Stimulated activated naive B cell treated with anti-CD40 and anti-IgM and Interleukin-4, amounts not matched to agents 10 μg/mL and 1 μg/mL and 100 μg/mL, for 72 hours (primary cell): ENCODE data around the gene KIF18B.

ENCODE experiments used
- ATAC-seq, 2 donors: fragments of 150-1000 bp; cut with Tn5 transposase; replicated peaks; 2 replicates each; pipeline ENCODE4 v1.10.0; 2021; ENCODE audit warnings: moderate library complexity in 1 of 2
- DNase-seq: peaks from one replicate; pipeline ENCODE4 v3.0.0; 2021
- H3K27ac Mint-ChIP-seq: one replicate; pipeline ENCODE4 v1.8.0; 2022; ENCODE audit warnings: mild to moderate bottlenecking, mixed read lengths
- H3K27me3 Mint-ChIP-seq, 2 donors: one replicate each; pipeline ENCODE4 v1.8.0; 2022; ENCODE audit warnings: mixed read lengths in 2 of 2
- H3K36me3 Mint-ChIP-seq, 2 donors: one replicate each; pipeline ENCODE4 v1.8.0; 2022; ENCODE audit warnings: mixed read lengths in 2 of 2, mild to moderate bottlenecking in 1 of 2
- H3K4me1 Mint-ChIP-seq, 2 donors: one replicate each; pipeline ENCODE4 v1.8.0; 2022; ENCODE audit warnings: mixed read lengths in 2 of 2, mild to moderate bottlenecking in 1 of 2
- H3K4me3 Mint-ChIP-seq, 2 donors: one replicate each; pipeline ENCODE4 v1.8.0; 2022; ENCODE audit warnings: mild to moderate bottlenecking in 2 of 2, mixed read lengths in 2 of 2, moderate library complexity in 1 of 2
- H3K9me3 Mint-ChIP-seq, 2 donors: one replicate each; pipeline ENCODE4 v1.8.0; 2022; ENCODE audit warnings: mixed read lengths in 2 of 2, mild to moderate bottlenecking in 1 of 2

Gene KIF18B

GRCh38 chr17:44903012-44903685, 44.4 kb downstream of the KIF18B start:
- H3K4me1 Mint-ChIP-seq, result peaks cover 9 to 19% of the 10 kb centered on the region in 2 donors
- H3K27me3 Mint-ChIP-seq, result peaks cover 5 to 34% of the 10 kb centered on the region in 2 donors

DNA sequence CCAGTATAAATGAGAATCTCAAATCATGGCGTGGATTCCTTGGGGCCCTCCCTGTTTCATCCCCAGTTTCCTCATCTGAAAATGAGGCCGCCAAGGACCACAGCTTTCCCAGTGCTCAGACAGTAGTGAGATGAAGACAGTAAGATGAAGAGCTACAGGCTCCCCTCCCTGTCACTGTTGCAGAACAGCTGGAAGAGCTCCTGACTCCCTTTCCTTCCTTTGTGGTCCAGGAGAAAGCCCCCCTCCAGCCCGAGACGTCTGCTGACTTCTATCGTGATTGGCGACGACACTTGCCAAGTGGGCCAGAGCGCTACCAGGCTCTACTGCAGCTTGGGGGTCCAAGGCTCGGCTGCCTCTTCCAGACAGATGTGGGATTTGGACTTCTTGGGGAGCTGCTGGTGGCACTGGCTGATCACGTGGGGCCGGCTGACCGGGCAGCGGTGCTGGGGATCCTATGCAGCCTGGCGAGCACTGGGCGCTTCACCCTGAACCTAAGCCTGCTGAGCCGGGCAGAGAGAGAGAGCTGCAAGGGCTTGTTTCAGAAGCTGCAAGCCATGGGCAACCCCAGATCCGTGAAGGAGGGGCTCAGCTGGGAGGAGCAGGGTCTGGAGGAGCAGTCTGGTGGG, 45.3 kb downstream of the KIF18B start:
- ATAC-seq (no peak), DNase-seq (no peak)
- no peak overlapping the region for H3K4me3 Mint-ChIP-seq
- H3K4me1 Mint-ChIP-seq, result peaks cover 9 to 20% of the 10 kb centered on the region in 2 donors
- no peaks in the 10 kb centered on the region for H3K9me3 Mint-ChIP-seq
- no peak overlapping the region for H3K27ac Mint-ChIP-seq
- H3K27me3 Mint-ChIP-seq, result peaks cover 5 to 34% of the 10 kb centered on the region in 2 donors
- H3K36me3 Mint-ChIP-seq, result peaks cover 3 to 11% of the 10 kb centered on the region in 2 donors

More at GRCh38 chr17:44903012-44903685, 44.4 kb downstream of the KIF18B start:
- DNase-seq, result no peak
- Mint-ChIP-seq H3K4me3 (no peak overlapping the region), H3K27ac (no peak overlapping the region), H3K36me3 (peaks cover 3 to 11% of the 10 kb centered on the region in 2 donors), H3K9me3 (no peaks in the 10 kb centered on the region)
- ATAC-seq, result no peak

- DNase-seq, result no peak
- H3K9me3 Mint-ChIP-seq, result no peaks in the 10 kb centered on the region
- no peak overlapping the region for H3K4me3 Mint-ChIP-seq
- peaks cover 3 to 11% of the 10 kb centered on the region in 2 donors for H3K36me3 Mint-ChIP-seq
- peaks cover 9 to 24% of the 10 kb centered on the region in 2 donors for H3K4me1 Mint-ChIP-seq
- H3K27ac Mint-ChIP-seq, result no peak overlapping the region
- no peak for ATAC-seq
- H3K27me3 Mint-ChIP-seq, result peaks cover 4 to 32% of the 10 kb centered on the region in 2 donors
Measured at GRCh38 chr17:44901411-44901921, 46.1 kb downstream of the KIF18B start.

- DNase-seq (no peak), ATAC-seq (no peak)
- peaks cover 0 to 26% of the 10 kb centered on the region in 2 donors for H3K27me3 Mint-ChIP-seq
- H3K27ac Mint-ChIP-seq, result no peak overlapping the region
- peaks cover 11 to 27% of the 10 kb centered on the region in 2 donors for H3K4me1 Mint-ChIP-seq
- H3K36me3 Mint-ChIP-seq, result peaks cover 7 to 15% of the 10 kb centered on the region in 2 donors
- H3K9me3 Mint-ChIP-seq, result no peaks in the 10 kb centered on the region
- H3K4me3 Mint-ChIP-seq, result no peak overlapping the region
Measured at GRCh38 chr17:44900894-44901293, 46.7 kb downstream of the KIF18B start.

DNA sequence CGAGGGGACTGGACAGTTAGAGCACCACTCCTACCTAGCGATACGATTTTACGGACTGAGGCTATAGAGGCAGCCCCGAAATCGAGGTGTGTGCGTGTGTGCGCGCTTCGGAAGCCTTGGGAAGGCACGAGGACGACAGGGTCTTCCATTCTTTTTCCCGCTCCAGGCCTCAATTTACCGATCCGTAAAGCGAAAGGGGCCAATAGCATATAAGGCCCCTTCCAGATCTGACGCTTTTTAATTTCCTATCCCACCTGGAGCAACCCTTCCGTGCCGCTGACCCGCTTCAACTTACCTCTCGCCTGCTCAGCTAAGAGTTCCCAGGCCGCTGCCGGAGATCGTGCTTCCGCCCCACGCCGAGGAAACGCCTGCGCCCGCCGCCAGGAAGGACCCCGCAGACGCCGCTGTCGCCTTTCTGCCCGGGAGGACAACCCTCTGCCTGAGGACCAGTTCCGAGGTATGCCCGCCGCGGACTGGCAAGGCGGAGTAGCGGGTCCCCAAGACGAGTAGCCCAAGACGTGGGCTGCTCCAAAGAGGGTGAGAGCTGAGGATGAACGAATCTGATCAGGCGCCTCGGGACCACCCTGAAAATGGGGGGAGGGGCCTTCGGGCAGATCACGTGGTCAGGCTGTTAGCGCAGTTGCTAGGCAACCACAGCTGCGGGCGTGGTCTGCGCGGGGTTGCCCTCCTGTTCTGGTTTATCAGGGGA, 48.3 kb downstream of the KIF18B start, which contains the start of gene EFTUD2:
EFTUD2 (minus strand) TSS at position 372 of the 709 bp plus-strand sequence. CDS start 4,924 bp downstream, outside the sequence.
- Mint-ChIP-seq H3K27ac (peak within 1 kb of the TSS; percentile 100), H3K27me3 (peaks cover 0 to 16% of the 10 kb centered on the region in 2 donors), H3K9me3 (no peaks in the 10 kb centered on the region), H3K36me3 (peaks cover 15 to 23% of the 10 kb centered on the region in 2 donors), H3K4me1 (peaks cover 15 to 33% of the 10 kb centered on the region in 2 donors), H3K4me3 (peak within 1 kb of the TSS; percentile 86 to 87)
- ATAC-seq (peak; percentile 89 to 94), DNase-seq (peak; percentile 90)

- peaks cover 15 to 23% of the 10 kb centered on the region in 2 donors for H3K36me3 Mint-ChIP-seq
- DNase-seq (no peak), ATAC-seq (no peak)
- H3K27ac Mint-ChIP-seq, result peak overlapping the region; percentile 100
- peaks cover 0 to 16% of the 10 kb centered on the region in 2 donors for H3K27me3 Mint-ChIP-seq
- peak overlapping the region; percentile 86 to 87 for H3K4me3 Mint-ChIP-seq
- H3K4me1 Mint-ChIP-seq, result peaks cover 15 to 33% of the 10 kb centered on the region in 2 donors
- H3K9me3 Mint-ChIP-seq, result no peaks in the 10 kb centered on the region
Measured at GRCh38 chr17:44898768-44899073, 48.9 kb downstream of the KIF18B start.

DNA sequence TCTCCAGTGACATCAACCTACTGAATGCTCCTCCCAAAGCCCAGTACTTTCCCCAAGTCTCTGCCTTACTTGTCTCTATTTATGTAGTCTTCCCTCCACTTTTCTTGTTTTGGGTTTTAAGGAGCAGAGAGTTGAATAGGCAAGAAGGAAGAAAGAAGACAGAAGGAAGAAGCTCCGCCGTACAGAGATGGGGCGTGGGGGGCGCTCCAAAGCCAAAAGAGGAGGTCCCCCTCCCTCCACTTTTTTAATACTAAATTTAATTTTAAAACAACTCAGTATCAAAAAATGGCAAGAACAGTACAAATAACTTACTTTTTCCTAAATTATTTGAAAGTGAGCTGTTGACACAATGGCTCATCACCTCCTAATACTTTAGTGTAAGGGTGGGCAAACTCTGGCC, 52.9 kb downstream of the KIF18B start:
- H3K27me3 Mint-ChIP-seq, result no peaks in the 10 kb centered on the region
- no peak overlapping the region for H3K4me3 Mint-ChIP-seq
- H3K36me3 Mint-ChIP-seq, result peaks cover 19 to 22% of the 10 kb centered on the region in 2 donors
- H3K4me1 Mint-ChIP-seq, result peaks cover 17 to 24% of the 10 kb centered on the region in 2 donors
- ATAC-seq (no peak), DNase-seq (no peak)
- no peak overlapping the region for H3K27ac Mint-ChIP-seq
- H3K9me3 Mint-ChIP-seq, result no peaks in the 10 kb centered on the region

DNA sequence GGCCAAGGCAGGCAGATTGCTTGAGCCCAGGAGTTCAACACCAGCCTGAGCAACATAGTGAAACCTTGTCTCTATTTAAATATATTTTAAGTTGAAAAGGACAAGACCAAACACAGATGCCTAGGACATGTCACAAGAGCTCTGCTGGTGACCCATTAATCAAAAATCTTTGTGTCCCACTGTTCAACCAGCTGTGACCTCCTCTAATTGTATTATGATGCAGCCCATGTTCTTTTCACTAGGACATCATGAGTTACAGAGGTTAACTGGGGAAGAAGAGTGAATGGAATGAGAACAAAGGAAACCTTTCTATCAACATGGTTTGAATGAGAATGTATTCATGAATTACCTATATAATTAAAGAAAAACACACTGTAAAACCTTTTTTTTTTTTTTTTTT, 55.3 kb downstream of the KIF18B start:
- no peak for ATAC-seq
- Mint-ChIP-seq H3K9me3 (no peaks in the 10 kb centered on the region), H3K27me3 (no peaks in the 10 kb centered on the region), H3K4me3 (no peak overlapping the region), H3K36me3 (peaks cover 18 to 19% of the 10 kb centered on the region in 2 donors), H3K4me1 (peaks cover 11 to 13% of the 10 kb centered on the region in 2 donors), H3K27ac (no peak overlapping the region)
- DNase-seq, result no peak

GRCh38 chr17:44889003-44889402, 58.6 kb downstream of the KIF18B start:
- H3K27me3 Mint-ChIP-seq, result no peaks in the 10 kb centered on the region
- H3K36me3 Mint-ChIP-seq, result peaks cover 19 to 24% of the 10 kb centered on the region in 2 donors
- H3K27ac Mint-ChIP-seq, result no peak overlapping the region

GRCh38 chr17:44887971-44888954, 59.3 kb downstream of the KIF18B start:
- Mint-ChIP-seq H3K27ac (no peak overlapping the region), H3K27me3 (no peaks in the 10 kb centered on the region), H3K36me3 (peaks cover 22 to 29% of the 10 kb centered on the region in 2 donors), H3K4me1 (peaks cover 6 to 7% of the 10 kb centered on the region in 2 donors), H3K9me3 (no peaks in the 10 kb centered on the region), H3K4me3 (no peak overlapping the region)
- ATAC-seq (peak; percentile 47 to 54), DNase-seq (no peak)

More at GRCh38 chr17:44889003-44889402, 58.6 kb downstream of the KIF18B start:
- DNase-seq, result no peak
- H3K9me3 Mint-ChIP-seq, result no peaks in the 10 kb centered on the region
- no peak overlapping the region for H3K4me3 Mint-ChIP-seq
- ATAC-seq, result no peak
- peaks cover 7% of the 10 kb centered on the region in 2 donors for H3K4me1 Mint-ChIP-seq

- no peak for DNase-seq
- Mint-ChIP-seq H3K27ac (no peak overlapping the region), H3K9me3 (no peaks in the 10 kb centered on the region), H3K4me3 (no peak overlapping the region), H3K36me3 (peaks cover 27 to 40% of the 10 kb centered on the region in 2 donors), H3K4me1 (peaks cover 5 to 7% of the 10 kb centered on the region in 2 donors), H3K27me3 (no peaks in the 10 kb centered on the region)
- no peak for ATAC-seq
Measured at GRCh38 chr17:44887016-44887415, 60.6 kb downstream of the KIF18B start.

DNA sequence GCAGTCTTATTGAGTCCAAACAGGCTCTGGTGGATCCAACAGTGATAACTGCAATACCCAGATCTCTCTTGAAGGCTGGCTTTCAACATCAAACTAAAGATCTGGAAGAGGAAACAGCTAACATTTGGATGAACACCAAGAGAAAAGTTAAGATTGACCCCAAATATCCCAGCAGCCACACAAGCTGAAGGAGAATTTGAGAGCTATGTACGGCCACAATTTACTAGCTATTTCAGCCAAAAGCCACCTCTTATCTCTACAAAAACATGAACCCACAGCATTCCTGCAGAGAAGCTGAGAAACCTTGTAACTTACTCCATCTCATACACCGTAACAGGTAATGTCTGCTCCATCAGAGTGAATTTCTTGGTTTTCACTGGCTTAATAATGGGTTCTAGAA, 62.6 kb downstream of the KIF18B start:
- H3K27me3 Mint-ChIP-seq, result no peaks in the 10 kb centered on the region

GRCh38 chr17:44881145-44881544, 66.4 kb downstream of the KIF18B start:
- H3K36me3 Mint-ChIP-seq, result peaks cover 43 to 68% of the 10 kb centered on the region in 2 donors
- no peak for ATAC-seq

More for the DNA sequence above, 62.6 kb downstream of the KIF18B start:
- Mint-ChIP-seq H3K4me1 (peaks cover 2 to 7% of the 10 kb centered on the region in 2 donors), H3K9me3 (no peaks in the 10 kb centered on the region), H3K36me3 (peaks cover 31 to 45% of the 10 kb centered on the region in 2 donors), H3K4me3 (no peak overlapping the region), H3K27ac (no peak overlapping the region)
- ATAC-seq (no peak), DNase-seq (no peak)

More at GRCh38 chr17:44881145-44881544, 66.4 kb downstream of the KIF18B start:
- no peak for DNase-seq
- H3K4me3 Mint-ChIP-seq, result no peak overlapping the region
- H3K9me3 Mint-ChIP-seq, result no peaks in the 10 kb centered on the region
- H3K27me3 Mint-ChIP-seq, result no peaks in the 10 kb centered on the region
- H3K4me1 Mint-ChIP-seq, result no peaks in the 10 kb centered on the region
- H3K27ac Mint-ChIP-seq, result no peak overlapping the region
